ENCODE measurements around the gene XPO6. TPM values are rescaled to one million over a fixed set of nuclear protein-coding genes. Genes with fewer than 3 reads are reported as not detected.

XPO6 gene
- total RNA-seq, 3 donors from 2014 or later (not counting 1 experiment from before 2014, with no cell fraction given), result 233 to 321 (median 240) TPM

- 90% methylated on average over 7 of the region's 7 CpGs for WGBS (ENCODE audit: insufficient coverage)
- Histone ChIP-seq H3K27me3 (ENCODE audit: control insufficient read depth, insufficient read depth, low read length) (no peaks in the 10 kb centered on the region), H3K27ac (ENCODE audit: low read length) (no peak overlapping the region), H3K9me3 (ENCODE audit: control insufficient read depth, insufficient read depth, low read length) (no peaks in the 10 kb centered on the region), H3K36me3 (ENCODE audit: control insufficient read depth, insufficient read depth, low read length) (peaks cover 85% of the 10 kb centered on the region), H3K4me3 (ENCODE audit: low read length) (no peak overlapping the region), H3K4me1 (ENCODE audit: control insufficient read depth, insufficient read depth, low read length) (peaks cover 14% of the 10 kb centered on the region)
- ATAC-seq (no peak), DNase-seq (no peak)
- no peak overlapping the region for H3K4me3 Mint-ChIP-seq
- H3K27me3 Mint-ChIP-seq (ENCODE audit: low read depth in 2 of 2), result no peaks in the 10 kb centered on the region
- intact Hi-C loops (cut with micrococcal nuclease), result no loop called here
- no peak for TF ChIP-seq CTCF (IDR thresholded peaks at IDR 0.05)
- H3K36me3 Mint-ChIP-seq, result peaks cover 38% of the 10 kb centered on the region
- H3K27ac Mint-ChIP-seq, result peak overlapping the region; percentile 14 to 54
- no peaks in the 10 kb centered on the region for H3K9me3 Mint-ChIP-seq
- H3K4me1 Mint-ChIP-seq, result peaks cover 35 to 37% of the 10 kb centered on the region in 2 donors
These were observed 60.6 kb downstream of the XPO6 start for GRCh38 chr16:28151180-28151579.

GRCh38 chr16:28149011-28149888 is 62.5 kb downstream of the XPO6 start:
- intact Hi-C loops (cut with micrococcal nuclease), result no loop called here
- H3K27me3 Mint-ChIP-seq (ENCODE audit: low read depth in 2 of 2), result no peaks in the 10 kb centered on the region
- peaks cover 23% of the 10 kb centered on the region for H3K4me1 ChIP-seq (ENCODE audit: control insufficient read depth, insufficient read depth, low read length)
- no peak overlapping the region for H3K27ac ChIP-seq (ENCODE audit: low read length)
- H3K36me3 Mint-ChIP-seq, result peaks cover 33% of the 10 kb centered on the region
- no peaks in the 10 kb centered on the region for H3K9me3 ChIP-seq (ENCODE audit: control insufficient read depth, insufficient read depth, low read length)
- no peaks in the 10 kb centered on the region for H3K9me3 Mint-ChIP-seq
- no peak overlapping the region for H3K4me3 Mint-ChIP-seq
- H3K4me1 Mint-ChIP-seq, result peaks cover 45 to 52% of the 10 kb centered on the region in 2 donors
- H3K27me3 ChIP-seq (ENCODE audit: control insufficient read depth, insufficient read depth, low read length), result no peaks in the 10 kb centered on the region
- ATAC-seq (peak in 2 of 3 donors; percentile 19 to 59), DNase-seq (peak in 1 of 2 donors; percentile 68)
- 71% methylated on average over 7 of the region's 12 CpGs for WGBS (ENCODE audit: insufficient coverage)
- no peak for TF ChIP-seq CTCF (IDR thresholded peaks at IDR 0.05)
- H3K36me3 ChIP-seq (ENCODE audit: control insufficient read depth, insufficient read depth, low read length), result peaks cover 84% of the 10 kb centered on the region
- H3K4me3 ChIP-seq (ENCODE audit: low read length), result no peak overlapping the region
- H3K27ac Mint-ChIP-seq, result peak overlapping the region; percentile 54 to 67

GRCh38 chr16:28146536-28146935 is 65.2 kb downstream of the XPO6 start:
- peak overlapping the region; percentile 48 for H3K27ac ChIP-seq (ENCODE audit: low read length)
- H3K27ac Mint-ChIP-seq, result peak overlapping the region; percentile 84 to 93
- H3K9me3 ChIP-seq (ENCODE audit: control insufficient read depth, insufficient read depth, low read length), result no peaks in the 10 kb centered on the region
- peaks cover 47% of the 10 kb centered on the region for H3K4me1 ChIP-seq (ENCODE audit: control insufficient read depth, insufficient read depth, low read length)
- 63% methylated on average over 3 of the region's 3 CpGs for WGBS (ENCODE audit: insufficient coverage)
- intact Hi-C loops (cut with micrococcal nuclease), result no loop called here
- no peak for TF ChIP-seq CTCF (IDR thresholded peaks at IDR 0.05)
- peaks cover 62% of the 10 kb centered on the region for H3K36me3 ChIP-seq (ENCODE audit: control insufficient read depth, insufficient read depth, low read length)
- H3K36me3 Mint-ChIP-seq, result peaks cover 21% of the 10 kb centered on the region
- peak in 1 of 2 donors; percentile 37 for DNase-seq
- peak overlapping the region; percentile 63 for H3K4me3 Mint-ChIP-seq
- H3K4me1 Mint-ChIP-seq, result peaks cover 68 to 72% of the 10 kb centered on the region in 2 donors
- H3K4me3 ChIP-seq (ENCODE audit: low read length), result no peak overlapping the region
- ATAC-seq, result peak; percentile 52 to 69 (median 57)
- no peaks in the 10 kb centered on the region for H3K27me3 Mint-ChIP-seq (ENCODE audit: low read depth in 2 of 2)
- H3K9me3 Mint-ChIP-seq, result no peaks in the 10 kb centered on the region
- H3K27me3 ChIP-seq (ENCODE audit: control insufficient read depth, insufficient read depth, low read length), result no peaks in the 10 kb centered on the region
